HepG2 (cell line): ENCODE measurements around the gene GART. TPM values are rescaled to one million over a fixed set of nuclear protein-coding genes. Genes with fewer than 3 reads are reported as not detected.

Experiments used
- ARID2 ChIP-seq: sonication (generic); formaldehyde crosslinking; IDR thresholded peaks from 2 replicates; pipeline ENCODE4 v1.8.1; 2022; ENCODE audit warnings: mild to moderate bottlenecking, missing genetic modification reagents, borderline replicate concordance
- KAT8 ChIP-seq: IDR thresholded peaks from 2 replicates; pipeline ENCODE4 v1.6.1; 2016; ENCODE audit warnings: missing genetic modification reagents, missing compliant biosample characterization
- MAFK ChIP-seq, 2 experiments: IDR thresholded peaks in 1 of 2; conservative IDR thresholded peaks in 1 of 2; 2 replicates each; pipeline ENCODE4 v1.6.1; 2011; ENCODE audit warnings: improper control_type of control experiment in 2 of 2, low read length in 2 of 2
- MIER2 ChIP-seq: IDR thresholded peaks from 2 replicates; pipeline ENCODE4 v1.6.1; 2016; ENCODE audit warnings: missing biosample characterization, missing genetic modification reagents
- NCOA5 ChIP-seq: sonication (generic); formaldehyde crosslinking; IDR thresholded peaks from 2 replicates; pipeline ENCODE4 v1.4.0; 2020; ENCODE audit warnings: missing genetic modification reagents
- NFYB ChIP-seq: sonication (generic); formaldehyde crosslinking; IDR thresholded peaks from 2 replicates; pipeline ENCODE4 v1.4.0; 2020; ENCODE audit warnings: missing genetic modification reagents
- PHF21A ChIP-seq: sonication (generic); formaldehyde crosslinking; IDR thresholded peaks from 2 replicates; pipeline ENCODE4 v1.5.0; 2020; ENCODE audit warnings: mild to moderate bottlenecking, missing genetic modification reagents
- RORA ChIP-seq: sonication (generic); formaldehyde crosslinking; IDR thresholded peaks from 2 replicates; pipeline ENCODE4 v1.5.0; 2020; ENCODE audit warnings: mild to moderate bottlenecking, missing genetic modification reagents, moderate library complexity
- SIX4 ChIP-seq: sonication (generic); formaldehyde crosslinking; IDR thresholded peaks from 2 replicates; pipeline ENCODE4 v1.4.0; 2020; ENCODE audit warnings: missing genetic modification reagents
- SMYD3 ChIP-seq: sonication (generic); formaldehyde crosslinking; IDR thresholded peaks from 2 replicates; pipeline ENCODE4 v1.8.1; 2023; ENCODE audit warnings: mild to moderate bottlenecking, missing genetic modification reagents
- TRIM24 ChIP-seq: sonication (generic); formaldehyde crosslinking; IDR thresholded peaks from 2 replicates; pipeline ENCODE4 v1.8.0; 2022; ENCODE audit warnings: mild to moderate bottlenecking, missing genetic modification reagents
- ZBTB1 ChIP-seq: sonication (generic); formaldehyde crosslinking; IDR thresholded peaks from 2 replicates; pipeline ENCODE4 v1.4.0; 2020; ENCODE audit warnings: missing genetic modification reagents, borderline replicate concordance
- ZMYM3 ChIP-seq: sonication (generic); formaldehyde crosslinking; IDR thresholded peaks from 2 replicates; pipeline ENCODE4 v1.5.1; 2020; ENCODE audit warnings: mild to moderate bottlenecking, missing genetic modification reagents
- ZNF207 ChIP-seq: fragments of 450-650 bp; IDR thresholded peaks from 2 replicates; pipeline ENCODE4 v1.6.1; 2016; ENCODE audit warnings: antibody characterized with exemption, borderline replicate concordance
- ZNF331 ChIP-seq: sonication (generic); formaldehyde crosslinking; IDR thresholded peaks from 2 replicates; pipeline ENCODE4 v1.4.0; 2020; ENCODE audit warnings: missing genetic modification reagents
- ZNF354B ChIP-seq: sonication (generic); formaldehyde crosslinking; IDR thresholded peaks from 2 replicates; pipeline ENCODE4 v1.8.0; 2022; ENCODE audit warnings: mild to moderate bottlenecking, missing genetic modification reagents
- ZNF468 ChIP-seq: sonication (generic); formaldehyde crosslinking; IDR thresholded peaks from 2 replicates; pipeline ENCODE4 v1.8.0; 2022; ENCODE audit warnings: mild to moderate bottlenecking, moderate library complexity, missing genetic modification reagents
- ZNF510 ChIP-seq: sonication (generic); formaldehyde crosslinking; IDR thresholded peaks from 2 replicates; pipeline ENCODE4 v1.4.0; 2020; ENCODE audit warnings: low read depth, mild to moderate bottlenecking, missing genetic modification reagents
- ZNF619 ChIP-seq: sonication (generic); formaldehyde crosslinking; IDR thresholded peaks from 2 replicates; pipeline ENCODE4 v1.4.0; 2020; ENCODE audit warnings: mild to moderate bottlenecking, missing genetic modification reagents
- ZNF644 ChIP-seq: IDR thresholded peaks from 2 replicates; pipeline ENCODE4 v1.6.1; 2016; ENCODE audit warnings: low read depth
- ZNF674 ChIP-seq: sonication (generic); formaldehyde crosslinking; IDR thresholded peaks from 2 replicates; pipeline ENCODE4 v1.5.0; 2020; ENCODE audit warnings: low read depth, mild to moderate bottlenecking, missing genetic modification reagents
- ZNF788 ChIP-seq: sonication (generic); formaldehyde crosslinking; IDR thresholded peaks from 2 replicates; pipeline ENCODE4 v1.5.0; 2020; ENCODE audit warnings: mild to moderate bottlenecking, missing genetic modification reagents, borderline replicate concordance
- ZNF792 ChIP-seq: IDR thresholded peaks from 2 replicates; pipeline ENCODE4 v1.6.1; 2016
- polyA plus RNA-seq, 8 experiments: library from polyadenylated mRNA; depleted of rRNA in 3 of 8; stranded (reverse) in 7 of 8; unstranded in 1 of 8; fragments of >200 nt; fragmentation: Illumina TruSeq in 4 of 8; extraction: Trizol in 4 of 8; gene quantifications; 2 replicates each; pipeline versions ENCODE4 v1.2.1 to v1.2.3, GENCODE V29; 2011 to 2016; ENCODE audit warnings: low read depth in 4 of 8, missing spikeins in 1 of 8, mixed read lengths in 1 of 8; ENCODE audit not compliant: insufficient read depth in 1 of 8
- total RNA-seq, 5 experiments: library from RNA; depleted of rRNA; stranded (reverse); fragments of >200 nt; fragmentation: Illumina TruSeq; extraction: Trizol; gene quantifications; 2 replicates each; pipeline ENCODE4 v1.2.3, GENCODE V29; 2016; ENCODE audit warnings: low read depth in 1 of 5
- TF ChIP-seq, protein P1 (sequence below): IDR thresholded peaks from 2 replicates; pipeline ENCODE4 v1.6.1; 2016; ENCODE audit warnings: control low read depth
- TF ChIP-seq, protein P2 (sequence below): IDR thresholded peaks from 2 replicates; pipeline ENCODE4 v1.6.1; 2012; ENCODE audit warnings: inconsistent platforms
- TF ChIP-seq, protein P3 (sequence below): sonication (generic); formaldehyde crosslinking; IDR thresholded peaks from 2 replicates; pipeline ENCODE4 v1.5.0; 2020; ENCODE audit warnings: missing genetic modification reagents
- TF ChIP-seq, protein P4 (sequence below): sonication (generic); formaldehyde crosslinking; IDR thresholded peaks from 2 replicates; pipeline ENCODE4 v1.4.0; 2020; ENCODE audit warnings: missing genetic modification reagents
- TF ChIP-seq, protein P5 (sequence below): sonication (generic); formaldehyde crosslinking; conservative IDR thresholded peaks from 2 replicates; pipeline ENCODE4 v1.5.0; 2020; ENCODE audit warnings: missing genetic modification reagents

The GART gene
- total and polyA plus RNA-seq, 2 of the 13 experiments (the other 11 are each of a cell fraction or from before 2014, with no cell fraction given), result 17.9 to 109 TPM

DNA sequence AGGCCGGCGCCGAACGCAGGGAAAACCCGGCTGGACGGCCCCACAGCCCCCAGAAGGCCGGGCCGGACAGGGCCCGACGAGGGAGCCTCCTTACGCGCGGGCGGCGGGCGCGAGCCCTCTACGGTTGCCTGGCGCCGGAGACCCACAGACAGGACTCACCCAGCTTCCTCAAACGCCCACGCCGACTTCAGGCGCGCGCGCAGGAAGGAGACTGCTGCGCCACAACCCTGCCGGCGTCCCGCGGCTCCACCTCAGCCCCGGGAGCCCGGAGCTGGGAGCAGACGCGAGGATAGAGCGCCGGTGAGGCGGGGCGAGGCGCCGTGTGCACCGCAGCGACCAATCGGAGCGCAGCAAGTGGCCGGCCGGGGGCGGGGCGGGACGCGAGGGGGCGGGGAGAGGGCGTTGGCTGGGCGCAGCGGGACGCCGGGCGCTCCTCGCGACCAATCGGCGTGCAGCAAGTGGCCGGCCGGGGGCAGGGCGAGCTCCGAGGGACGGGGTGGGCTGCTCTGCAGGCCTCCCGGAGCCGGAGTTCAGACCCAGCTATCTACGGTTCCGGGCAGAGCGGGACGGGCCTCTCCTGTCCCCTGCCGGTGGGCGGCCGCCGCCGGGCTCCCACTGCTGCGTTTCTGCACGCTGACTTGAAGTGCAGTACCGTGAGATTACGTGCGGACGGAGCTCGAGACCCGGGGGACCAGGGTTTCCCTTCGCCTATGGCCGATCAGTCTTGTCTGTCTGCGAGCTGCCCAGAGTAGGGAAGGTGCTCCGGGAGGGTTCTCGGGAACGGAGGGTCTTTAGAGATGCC is 62.0 kb downstream of the GART start, which contains the start of gene TMEM50B (continued):
- TF ChIP-seq RORA (CRISPR knock-in tag), result no peak
- TF ChIP-seq, protein P1, sequence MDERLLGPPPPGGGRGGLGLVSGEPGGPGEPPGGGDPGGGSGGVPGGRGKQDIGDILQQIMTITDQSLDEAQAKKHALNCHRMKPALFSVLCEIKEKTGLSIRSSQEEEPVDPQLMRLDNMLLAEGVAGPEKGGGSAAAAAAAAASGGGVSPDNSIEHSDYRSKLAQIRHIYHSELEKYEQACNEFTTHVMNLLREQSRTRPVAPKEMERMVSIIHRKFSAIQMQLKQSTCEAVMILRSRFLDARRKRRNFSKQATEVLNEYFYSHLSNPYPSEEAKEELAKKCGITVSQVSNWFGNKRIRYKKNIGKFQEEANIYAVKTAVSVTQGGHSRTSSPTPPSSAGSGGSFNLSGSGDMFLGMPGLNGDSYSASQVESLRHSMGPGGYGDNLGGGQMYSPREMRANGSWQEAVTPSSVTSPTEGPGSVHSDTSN, result no peak
- peak; percentile 72; the same call in 1 of the 2 replicates for TF ChIP-seq NFYB (CRISPR knock-in tag)
- TF ChIP-seq ZNF788 (CRISPR knock-in tag), result peak; percentile 23; the same call in 1 of the 2 replicates
- TF ChIP-seq, protein P2, sequence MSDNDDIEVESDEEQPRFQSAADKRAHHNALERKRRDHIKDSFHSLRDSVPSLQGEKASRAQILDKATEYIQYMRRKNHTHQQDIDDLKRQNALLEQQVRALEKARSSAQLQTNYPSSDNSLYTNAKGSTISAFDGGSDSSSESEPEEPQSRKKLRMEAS, result peak; percentile 56
- TF ChIP-seq ARID2, result no peak
- TF ChIP-seq, protein P3, sequence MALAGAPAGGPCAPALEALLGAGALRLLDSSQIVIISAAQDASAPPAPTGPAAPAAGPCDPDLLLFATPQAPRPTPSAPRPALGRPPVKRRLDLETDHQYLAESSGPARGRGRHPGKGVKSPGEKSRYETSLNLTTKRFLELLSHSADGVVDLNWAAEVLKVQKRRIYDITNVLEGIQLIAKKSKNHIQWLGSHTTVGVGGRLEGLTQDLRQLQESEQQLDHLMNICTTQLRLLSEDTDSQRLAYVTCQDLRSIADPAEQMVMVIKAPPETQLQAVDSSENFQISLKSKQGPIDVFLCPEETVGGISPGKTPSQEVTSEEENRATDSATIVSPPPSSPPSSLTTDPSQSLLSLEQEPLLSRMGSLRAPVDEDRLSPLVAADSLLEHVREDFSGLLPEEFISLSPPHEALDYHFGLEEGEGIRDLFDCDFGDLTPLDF (CRISPR knock-in tag), result no peak; the same call in 1 of the 2 replicates
- TF ChIP-seq KAT8 (CRISPR knock-in tag), result peak; percentile 68
- TF ChIP-seq NCOA5, result no peak
- TF ChIP-seq MAFK (conservative IDR thresholded peaks at IDR 0.05 in 1 of 2, IDR thresholded peaks at IDR 0.05 in 1 of 2; ENCODE audit: low read length in 2 of 2), result no peak
- TF ChIP-seq ZBTB1 (CRISPR knock-in tag), result no peak
- no peak for TF ChIP-seq SMYD3 (CRISPR knock-in tag)
- TF ChIP-seq PHF21A, result peak; percentile 92
- peak; percentile 18; the same call in 1 of the 2 replicates for TF ChIP-seq MIER2
- TF ChIP-seq, protein P4, sequence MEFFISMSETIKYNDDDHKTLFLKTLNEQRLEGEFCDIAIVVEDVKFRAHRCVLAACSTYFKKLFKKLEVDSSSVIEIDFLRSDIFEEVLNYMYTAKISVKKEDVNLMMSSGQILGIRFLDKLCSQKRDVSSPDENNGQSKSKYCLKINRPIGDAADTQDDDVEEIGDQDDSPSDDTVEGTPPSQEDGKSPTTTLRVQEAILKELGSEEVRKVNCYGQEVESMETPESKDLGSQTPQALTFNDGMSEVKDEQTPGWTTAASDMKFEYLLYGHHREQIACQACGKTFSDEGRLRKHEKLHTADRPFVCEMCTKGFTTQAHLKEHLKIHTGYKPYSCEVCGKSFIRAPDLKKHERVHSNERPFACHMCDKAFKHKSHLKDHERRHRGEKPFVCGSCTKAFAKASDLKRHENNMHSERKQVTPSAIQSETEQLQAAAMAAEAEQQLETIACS (CRISPR knock-in tag), result no peak
- TF ChIP-seq ZNF207, result no peak
- no peak for TF ChIP-seq ZNF354B (CRISPR knock-in tag)
- TF ChIP-seq ZNF510 (CRISPR knock-in tag), result no peak
- no peak; the same call in 1 of the 2 replicates for TF ChIP-seq ZNF674 (CRISPR knock-in tag)
- no peak for TF ChIP-seq TRIM24 (CRISPR knock-in tag)
- peak; percentile 74; the same call in 1 of the 2 replicates for TF ChIP-seq ZNF331
- TF ChIP-seq ZNF619 (CRISPR knock-in tag), result peak; percentile 41; the same call in 1 of the 2 replicates
- no peak for TF ChIP-seq ZMYM3 (CRISPR knock-in tag)
- no peak for TF ChIP-seq SIX4 (CRISPR knock-in tag)
- TF ChIP-seq ZNF792 (CRISPR knock-in tag), result no peak
- TF ChIP-seq ZNF468 (CRISPR knock-in tag), result 0 out of 2 replicates have a peak, but pooled peaks have one; percentile 68
- TF ChIP-seq, protein P5, sequence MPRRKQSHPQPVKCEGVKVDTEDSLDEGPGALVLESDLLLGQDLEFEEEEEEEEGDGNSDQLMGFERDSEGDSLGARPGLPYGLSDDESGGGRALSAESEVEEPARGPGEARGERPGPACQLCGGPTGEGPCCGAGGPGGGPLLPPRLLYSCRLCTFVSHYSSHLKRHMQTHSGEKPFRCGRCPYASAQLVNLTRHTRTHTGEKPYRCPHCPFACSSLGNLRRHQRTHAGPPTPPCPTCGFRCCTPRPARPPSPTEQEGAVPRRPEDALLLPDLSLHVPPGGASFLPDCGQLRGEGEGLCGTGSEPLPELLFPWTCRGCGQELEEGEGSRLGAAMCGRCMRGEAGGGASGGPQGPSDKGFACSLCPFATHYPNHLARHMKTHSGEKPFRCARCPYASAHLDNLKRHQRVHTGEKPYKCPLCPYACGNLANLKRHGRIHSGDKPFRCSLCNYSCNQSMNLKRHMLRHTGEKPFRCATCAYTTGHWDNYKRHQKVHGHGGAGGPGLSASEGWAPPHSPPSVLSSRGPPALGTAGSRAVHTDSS (CRISPR knock-in tag), result no peak
- TF ChIP-seq ZNF644 (CRISPR knock-in tag), result no peak
